Measurements from ENCODE around the gene ZNF804A. TPM values are rescaled to one million over a fixed set of nuclear protein-coding genes. Genes with fewer than 3 reads are reported as not detected.

Gene ZNF804A
- total RNA-seq, 1 donor from 2014 or later, result 2.3 TPM

GRCh38 chr2:184692141-184692734 lies 93.9 kb downstream of the ZNF804A start:
- Mint-ChIP-seq H3K27ac (no peak overlapping the region), H3K4me3 (no peak overlapping the region), H3K9me3 (no peaks in the 10 kb centered on the region), H3K4me1 (no peaks in the 10 kb centered on the region), H3K36me3 (ENCODE audit: low read depth) (no peaks in the 10 kb centered on the region), H3K27me3 (no peaks in the 10 kb centered on the region)
- ATAC-seq (ENCODE audit: low read depth) (no peak), DNase-seq (no peak)
- ChIA-PET CTCF (no interaction called here), POLR2A (no interaction called here)
- TF ChIP-seq, protein P1, sequence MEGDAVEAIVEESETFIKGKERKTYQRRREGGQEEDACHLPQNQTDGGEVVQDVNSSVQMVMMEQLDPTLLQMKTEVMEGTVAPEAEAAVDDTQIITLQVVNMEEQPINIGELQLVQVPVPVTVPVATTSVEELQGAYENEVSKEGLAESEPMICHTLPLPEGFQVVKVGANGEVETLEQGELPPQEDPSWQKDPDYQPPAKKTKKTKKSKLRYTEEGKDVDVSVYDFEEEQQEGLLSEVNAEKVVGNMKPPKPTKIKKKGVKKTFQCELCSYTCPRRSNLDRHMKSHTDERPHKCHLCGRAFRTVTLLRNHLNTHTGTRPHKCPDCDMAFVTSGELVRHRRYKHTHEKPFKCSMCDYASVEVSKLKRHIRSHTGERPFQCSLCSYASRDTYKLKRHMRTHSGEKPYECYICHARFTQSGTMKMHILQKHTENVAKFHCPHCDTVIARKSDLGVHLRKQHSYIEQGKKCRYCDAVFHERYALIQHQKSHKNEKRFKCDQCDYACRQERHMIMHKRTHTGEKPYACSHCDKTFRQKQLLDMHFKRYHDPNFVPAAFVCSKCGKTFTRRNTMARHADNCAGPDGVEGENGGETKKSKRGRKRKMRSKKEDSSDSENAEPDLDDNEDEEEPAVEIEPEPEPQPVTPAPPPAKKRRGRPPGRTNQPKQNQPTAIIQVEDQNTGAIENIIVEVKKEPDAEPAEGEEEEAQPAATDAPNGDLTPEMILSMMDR (IDR thresholded peaks at IDR 0.05), result no peak
- intact Hi-C loops (cut with micrococcal nuclease), result no loop called here

- ChIA-PET CTCF (no interaction called here), POLR2A (no interaction called here)
- Mint-ChIP-seq H3K27me3 (no peaks in the 10 kb centered on the region), H3K9me3 (no peaks in the 10 kb centered on the region), H3K36me3 (ENCODE audit: low read depth) (no peaks in the 10 kb centered on the region), H3K27ac (no peak overlapping the region), H3K4me3 (no peak overlapping the region), H3K4me1 (no peaks in the 10 kb centered on the region)
- DNase-seq, result no peak
- ATAC-seq (ENCODE audit: low read depth), result no peak
- TF ChIP-seq, protein P1 (IDR thresholded peaks at IDR 0.05), result no peak
- intact Hi-C loops (cut with micrococcal nuclease), result no loop called here
Measured at GRCh38 chr2:184696644-184697043, 98.3 kb downstream of the ZNF804A start.

GRCh38 chr2:184698476-184698875 lies 100.1 kb downstream of the ZNF804A start:
- ChIA-PET CTCF (no interaction called here), POLR2A (no interaction called here)
- DNase-seq (no peak), ATAC-seq (ENCODE audit: low read depth) (no peak)
- no peak overlapping the region for H3K27ac Mint-ChIP-seq
- no peaks in the 10 kb centered on the region for H3K27me3 Mint-ChIP-seq
- intact Hi-C loops (cut with micrococcal nuclease), result no loop called here
- H3K4me1 Mint-ChIP-seq, result no peaks in the 10 kb centered on the region
- no peaks in the 10 kb centered on the region for H3K9me3 Mint-ChIP-seq
- TF ChIP-seq, protein P1 (IDR thresholded peaks at IDR 0.05), result no peak
- H3K4me3 Mint-ChIP-seq, result no peak overlapping the region
- no peaks in the 10 kb centered on the region for H3K36me3 Mint-ChIP-seq (ENCODE audit: low read depth)

DNA sequence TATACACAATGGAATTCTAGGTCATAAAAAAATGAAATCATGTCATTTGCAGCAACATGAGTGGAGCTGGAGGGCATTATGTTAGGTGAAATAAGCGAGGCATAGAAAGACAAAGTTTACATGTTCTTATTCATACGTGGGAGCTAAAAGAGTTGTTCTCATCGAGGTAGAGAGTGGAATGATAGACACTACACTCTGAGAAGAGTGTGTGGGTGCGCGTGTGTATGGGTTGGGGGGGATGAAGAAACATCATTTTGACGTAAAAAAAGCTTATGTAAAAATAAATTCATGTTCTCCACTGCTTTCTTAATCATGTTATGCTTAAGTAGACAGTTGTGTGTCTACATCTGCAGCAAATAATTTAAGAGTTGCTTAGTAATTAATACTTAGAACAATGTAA lies 123.6 kb downstream of the ZNF804A start:
- ChIA-PET POLR2A (no interaction called here), CTCF (no interaction called here)
- intact Hi-C loops (cut with micrococcal nuclease), result no loop called here
- no peak for ATAC-seq (ENCODE audit: low read depth)
- Mint-ChIP-seq H3K27me3 (no peaks in the 10 kb centered on the region), H3K4me3 (no peak overlapping the region), H3K36me3 (ENCODE audit: low read depth) (no peaks in the 10 kb centered on the region), H3K4me1 (peaks cover 3% of the 10 kb centered on the region), H3K9me3 (peaks cover 15% of the 10 kb centered on the region), H3K27ac (no peak overlapping the region)
- no peak for DNase-seq
- TF ChIP-seq, protein P1 (IDR thresholded peaks at IDR 0.05), result no peak

DNA sequence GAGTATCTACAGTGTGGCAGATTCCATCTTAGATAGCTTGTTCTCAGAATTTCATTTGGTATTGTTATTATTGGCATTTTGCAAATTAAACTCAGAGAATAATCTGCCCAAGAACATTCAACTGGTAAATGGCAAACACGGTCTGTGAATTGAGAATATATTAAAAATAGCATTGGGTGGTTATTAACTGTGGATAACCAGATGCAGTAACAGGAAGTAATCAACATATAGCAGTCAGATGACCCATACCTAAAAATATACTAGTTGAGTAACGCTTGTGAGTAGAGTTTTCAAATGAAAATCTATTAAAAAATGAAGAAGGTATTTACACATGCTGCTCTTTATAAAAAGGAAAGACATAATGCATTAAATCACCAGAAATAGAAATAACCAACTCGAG lies 129.5 kb downstream of the ZNF804A start:
- no peaks in the 10 kb centered on the region for H3K9me3 Mint-ChIP-seq
- TF ChIP-seq, protein P1 (IDR thresholded peaks at IDR 0.05), result no peak
- CTCF ChIA-PET, result no interaction called here
- H3K36me3 Mint-ChIP-seq (ENCODE audit: low read depth), result no peaks in the 10 kb centered on the region
- no peaks in the 10 kb centered on the region for H3K27me3 Mint-ChIP-seq
- POLR2A ChIA-PET, result no interaction called here
- H3K4me1 Mint-ChIP-seq, result peaks cover 22% of the 10 kb centered on the region
- H3K4me3 Mint-ChIP-seq, result no peak overlapping the region
- no peak for ATAC-seq (ENCODE audit: low read depth)
- intact Hi-C loops (cut with micrococcal nuclease), result no loop called here
- DNase-seq, result no peak
- H3K27ac Mint-ChIP-seq, result no peak overlapping the region

All from activated B cell treated with CpG ODN at 0.5 μM for 24 hours (primary cell).